Measurements from ENCODE around the gene DLG1.

DLG1 gene

GRCh38 chr3:197025736-197026480 is 272.5 kb downstream of the DLG1 start:
- DNase-seq, result no peak

- DNase-seq, result no peak
Measured at GRCh38 chr3:197024881-197025735, 273.3 kb downstream of the DLG1 start.

GRCh38 chr3:197023998-197024651 is 274.3 kb downstream of the DLG1 start:
- DNase-seq, result no peak

GRCh38 chr3:197023241-197023997 is 275.0 kb downstream of the DLG1 start:
- DNase-seq, result peak; percentile 81

GRCh38 chr3:197022405-197023231 is 275.8 kb downstream of the DLG1 start:
- DNase-seq, result no peak

- no peak for DNase-seq
Measured at GRCh38 chr3:197021729-197022404, 276.5 kb downstream of the DLG1 start.

- DNase-seq, result no peak
Measured at GRCh38 chr3:197021231-197021630, 277.2 kb downstream of the DLG1 start.

- no peak for DNase-seq
Measured at GRCh38 chr3:197019535-197019934, 278.9 kb downstream of the DLG1 start.

GRCh38 chr3:197019021-197019420 is 279.4 kb downstream of the DLG1 start:
- no peak for DNase-seq

- no peak for DNase-seq
Measured at GRCh38 chr3:197017003-197017402, 281.4 kb downstream of the DLG1 start.

GRCh38 chr3:197015790-197016736 is 282.3 kb downstream of the DLG1 start:
- DNase-seq, result no peak

GRCh38 chr3:197014942-197015575 is 283.4 kb downstream of the DLG1 start:
- no peak for DNase-seq

GRCh38 chr3:197014024-197014423 is 284.4 kb downstream of the DLG1 start:
- DNase-seq, result no peak

- DNase-seq, result no peak
Measured at GRCh38 chr3:197012540-197012883, 285.9 kb downstream of the DLG1 start.

- no peak for DNase-seq
Measured at GRCh38 chr3:197011780-197012539, 286.5 kb downstream of the DLG1 start.

GRCh38 chr3:197010556-197011351 is 287.7 kb downstream of the DLG1 start:
- DNase-seq, result peak; percentile 13

- DNase-seq, result no peak
Measured at GRCh38 chr3:197009532-197010019, 288.8 kb downstream of the DLG1 start.

All from NCI-H1105 treated with DMSO at 0.1 percent for 48 hours (cell line).